RWPE1 (cell line): ENCODE data around the gene NSMCE4A.
"Not testable (repeated sequence)": the region's sequence is repeated elsewhere in the genome, so short reads cannot be mapped to it uniquely, and the experiment has no call there.

Experiments
- CTCF ChIA-PET: fragments of 350-600 bp; sonication (Branson Sonifier 250); formaldehyde crosslinking; extraction: SDS; loops from one replicate; lab custom pipeline; 2021; lab: Yijun Ruan, JAX
- POLR2A ChIA-PET: fragments of 400-600 bp; formaldehyde crosslinking; extraction: SDS; loops from one replicate; lab custom pipeline; 2020; ENCODE audit warnings: antibody characterized with exemption; ENCODE audit not compliant: low non-redundant PET; lab: Yijun Ruan, JAX
- DNase-seq: peaks from one replicate; pipeline ENCODE4 v3.0.0; 2012; ENCODE audit warnings: low spot score
- H3K27ac ChIP-seq: fragments of 450-650 bp; 2 replicates; pipeline ENCODE4 v1.5.1; 2017
- CTCF ChIP-seq: fragments of 450-650 bp; conservative IDR thresholded peaks from 2 replicates; pipeline ENCODE4 v1.5.1; 2017; ENCODE audit warnings: low read depth, mild to moderate bottlenecking

The NSMCE4A gene

GRCh38 chr10:121974535-121975294 is at the start of gene NSMCE4A:
Gene NSMCE4A (minus strand): TSS chr10:121975217. CDS start chr10:121975165, 52 bp downstream.
- no peak for TF ChIP-seq CTCF
- POLR2A ChIA-PET, result interaction anchor here (0.6 to 1.7 kb wide), 4 partner anchors 39 to 127 kb away, joined by 3 to 5 read pairs (median 4); partner anchors contain the start of gene ATE1
- DNase-seq, result peak; percentile 88
- peak within 1 kb of the TSS; percentile 96 for H3K27ac ChIP-seq
- CTCF ChIA-PET, result interaction anchor here (0.6 to 2.0 kb wide), 13 partner anchors 8 to 224 kb away, joined by 3 to 10 read pairs (median 4); no protein-coding TSS in a partner anchor

- POLR2A ChIA-PET, result not testable (repeated sequence)
These were observed 48.2 kb upstream of the NSMCE4A start for GRCh38 chr10:122023257-122023656.

GRCh38 chr10:122022276-122022675 is 47.3 kb upstream of the NSMCE4A start:
- TF ChIP-seq CTCF, result no peak
- ChIA-PET POLR2A (no interaction called here), CTCF (no interaction called here)
- no peak for DNase-seq
- H3K27ac ChIP-seq, result no peak overlapping the region

More at GRCh38 chr10:122023257-122023656, 48.2 kb upstream of the NSMCE4A start:
- not testable (repeated sequence) for DNase-seq, H3K27ac ChIP-seq
- CTCF ChIA-PET, result interaction anchor here (0.7 kb wide), 1 partner anchor 48 kb away, joined by 3 read pairs; the partner anchor contains the start of gene NSMCE4A

GRCh38 chr10:122021828-122022227 is 46.8 kb upstream of the NSMCE4A start:
- no peak for TF ChIP-seq CTCF
- CTCF ChIA-PET, result no interaction called here
- H3K27ac ChIP-seq, result no peak overlapping the region
- DNase-seq, result no peak
- POLR2A ChIA-PET, result no interaction called here

GRCh38 chr10:122021379-122021778 is 46.4 kb upstream of the NSMCE4A start:
- ChIA-PET CTCF (no interaction called here), POLR2A (interaction anchor here (0.6 kb wide), 1 partner anchor 42 kb away, joined by 3 read pairs; no protein-coding TSS in a partner anchor)
- TF ChIP-seq CTCF, result no peak
- no peak for DNase-seq
- H3K27ac ChIP-seq, result no peak overlapping the region

GRCh38 chr10:122020226-122020625 is 45.2 kb upstream of the NSMCE4A start:
- no peak for TF ChIP-seq CTCF
- ChIA-PET CTCF (interaction anchor here (0.6 to 1.1 kb wide), 3 partner anchors 8 to 93 kb away, joined by 3 to 5 read pairs (median 4); no protein-coding TSS in a partner anchor), POLR2A (no interaction called here)
- H3K27ac ChIP-seq, result no peak overlapping the region
- DNase-seq, result no peak
